Endometrium (tissue), 2 donors: ENCODE measurements around the gene BEND3.
"Not testable (repeated sequence)": the region's sequence is repeated elsewhere in the genome, so short reads cannot be mapped to it uniquely, and the experiment has no call there.

ENCODE experiments used
- FAIRE-seq: peaks from 2 replicates; lab custom pipeline; 2012; peaks lifted over from hg19 to GRCh38; lab: Jason Lieb, UNC
- donor health status: control.
- donor health status: control.

The BEND3 gene

DNA sequence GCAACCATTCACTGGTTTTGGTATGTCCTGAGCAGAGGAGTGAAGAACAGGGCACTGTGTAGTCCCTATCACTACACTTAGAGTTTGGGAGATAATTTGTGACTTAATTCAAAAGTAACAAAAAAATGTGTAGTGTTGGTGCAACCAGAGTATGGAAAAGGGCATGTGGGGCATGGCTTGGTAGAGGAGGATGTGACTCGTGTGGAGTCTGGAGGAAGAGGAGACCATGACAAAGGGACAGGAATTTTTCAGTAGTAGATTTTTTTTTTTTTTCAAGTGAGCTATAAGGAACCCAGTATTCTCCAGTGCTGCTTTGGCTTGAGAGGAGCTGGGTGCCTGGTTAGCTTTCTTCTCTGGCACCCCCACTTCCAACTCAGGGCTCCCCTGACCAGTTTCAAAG is 82.2 kb downstream of the BEND3 start:
- FAIRE-seq, result no peak

DNA sequence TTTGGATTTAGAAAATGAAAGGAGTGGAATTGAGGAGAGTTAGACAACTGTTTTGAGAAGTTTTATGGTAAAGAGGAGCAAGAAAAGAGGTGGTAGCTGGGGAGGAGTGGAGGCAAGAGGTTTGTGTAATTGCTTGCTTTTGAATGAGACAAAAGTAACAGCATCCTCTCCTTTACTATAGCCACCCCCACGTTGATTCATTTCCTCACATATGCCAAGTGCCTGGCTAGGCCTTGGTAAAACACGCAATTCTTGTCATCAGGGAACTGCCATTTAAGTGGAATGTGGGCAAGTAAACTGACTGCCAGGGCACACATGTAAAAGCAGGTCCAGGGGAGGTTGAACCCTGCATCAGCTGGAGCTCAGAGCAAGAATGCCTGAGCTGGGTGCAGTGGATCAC is 83.3 kb downstream of the BEND3 start:
- no peak for FAIRE-seq

DNA sequence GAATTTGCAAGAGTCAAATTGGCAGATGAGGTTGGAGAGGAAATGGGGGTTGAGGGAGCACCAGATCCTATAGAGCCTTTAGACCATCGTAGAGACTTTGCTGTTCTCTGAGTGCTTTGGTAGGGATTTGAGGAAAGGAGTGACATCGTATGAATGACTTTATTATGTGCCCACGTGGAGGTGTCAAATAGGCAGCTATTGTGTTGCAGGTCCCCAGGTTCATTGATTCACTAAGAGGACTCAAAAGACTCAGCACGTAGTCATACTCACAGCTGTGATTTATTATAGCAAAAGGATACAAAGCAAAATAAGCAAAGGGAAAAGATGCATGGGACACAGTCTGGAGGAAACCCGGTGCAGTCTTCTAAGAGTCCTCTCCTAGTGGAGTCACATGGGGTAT is 85.2 kb downstream of the BEND3 start:
- no peak for FAIRE-seq

DNA sequence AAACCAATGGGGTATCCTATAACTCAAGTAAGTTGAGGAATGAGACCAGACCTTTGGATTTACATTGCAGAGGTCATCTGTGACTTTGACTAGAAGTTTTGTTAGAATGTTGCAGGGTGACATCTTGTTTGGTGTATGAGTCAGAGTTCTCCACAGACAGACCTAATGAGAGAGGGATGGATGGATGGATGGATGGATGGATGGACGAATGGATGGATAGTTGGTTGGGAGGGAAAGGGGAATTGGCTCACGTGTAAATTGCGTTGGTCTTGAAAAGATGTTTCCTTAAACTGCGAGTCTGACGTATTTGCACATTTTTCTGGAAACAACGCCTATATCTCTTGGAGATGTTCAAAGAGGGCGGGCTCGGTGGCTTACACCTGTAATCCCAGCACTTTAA is 88.3 kb downstream of the BEND3 start:
- no peak for FAIRE-seq

DNA sequence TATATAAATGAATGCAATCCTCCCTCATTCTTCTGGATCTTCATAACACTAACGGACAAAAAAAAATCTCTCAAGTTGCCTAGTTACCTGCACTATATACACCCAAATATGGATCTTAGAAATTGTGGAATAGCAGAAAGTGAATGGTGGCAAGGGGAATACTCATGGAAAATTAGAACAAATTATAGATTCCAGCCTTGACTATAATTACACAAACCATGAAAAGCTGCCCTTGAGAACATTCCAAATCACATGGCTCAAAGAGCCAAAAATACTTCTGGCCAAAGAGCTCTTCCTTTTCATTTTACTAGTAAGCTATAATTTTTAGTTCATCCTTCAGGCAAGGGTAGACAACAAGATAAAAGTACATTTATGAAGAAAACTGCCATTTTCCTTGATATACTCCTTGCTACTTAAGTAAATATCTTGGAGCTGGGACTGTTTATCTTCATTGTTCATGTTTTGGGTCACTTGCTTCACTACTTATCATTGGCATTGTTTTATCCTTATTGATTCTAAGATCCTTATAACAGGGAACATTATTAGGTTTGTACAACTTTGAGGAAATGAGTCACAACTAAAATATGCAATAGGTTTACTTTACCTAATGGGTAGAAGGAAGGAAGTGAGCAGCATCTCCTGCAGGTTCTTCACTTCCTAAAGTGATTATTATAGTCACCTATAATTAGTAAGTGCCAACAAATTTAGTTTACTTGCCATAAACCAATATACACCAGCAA is 93.7 kb downstream of the BEND3 start:
- no peak for FAIRE-seq

DNA sequence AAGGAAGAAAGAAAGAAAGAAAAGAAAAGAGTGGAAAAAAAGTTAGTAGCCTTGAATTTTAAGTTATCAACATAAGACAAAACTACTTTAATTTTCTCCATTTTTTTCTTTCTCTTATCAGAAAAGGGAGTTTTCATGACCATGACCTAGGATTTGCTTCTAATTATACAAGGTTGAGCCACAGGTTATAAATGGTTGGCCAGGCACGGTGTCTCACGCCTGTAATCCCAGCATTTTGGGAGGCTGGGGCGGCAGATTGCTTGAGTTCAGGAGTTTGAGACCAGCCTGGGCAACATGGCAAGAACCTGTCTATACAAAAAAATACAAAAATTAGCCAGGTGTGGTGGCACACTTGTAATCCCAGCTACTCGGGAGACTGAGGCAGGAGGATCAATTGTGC is 95.1 kb downstream of the BEND3 start:
- no peak for FAIRE-seq

DNA sequence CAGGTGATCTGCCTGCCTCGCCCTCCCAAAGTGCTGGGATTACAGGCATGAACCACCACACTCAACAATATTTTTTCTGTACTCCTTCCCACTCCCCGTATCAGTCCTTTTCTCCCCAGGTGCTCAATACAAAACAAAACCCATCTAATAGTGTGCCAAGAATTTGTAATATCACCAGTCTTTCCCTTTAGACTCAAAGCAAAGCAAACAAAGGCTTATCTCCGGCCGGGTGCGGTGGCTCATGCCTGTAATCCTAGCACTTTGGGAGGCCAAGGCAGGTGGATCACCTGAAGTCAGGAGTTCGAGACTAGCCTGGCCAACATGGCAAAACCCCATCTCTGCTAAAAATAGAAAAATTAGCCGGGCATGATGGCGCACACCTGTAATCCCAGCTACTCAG is 95.7 kb downstream of the BEND3 start:
- FAIRE-seq, result not testable (repeated sequence)

DNA sequence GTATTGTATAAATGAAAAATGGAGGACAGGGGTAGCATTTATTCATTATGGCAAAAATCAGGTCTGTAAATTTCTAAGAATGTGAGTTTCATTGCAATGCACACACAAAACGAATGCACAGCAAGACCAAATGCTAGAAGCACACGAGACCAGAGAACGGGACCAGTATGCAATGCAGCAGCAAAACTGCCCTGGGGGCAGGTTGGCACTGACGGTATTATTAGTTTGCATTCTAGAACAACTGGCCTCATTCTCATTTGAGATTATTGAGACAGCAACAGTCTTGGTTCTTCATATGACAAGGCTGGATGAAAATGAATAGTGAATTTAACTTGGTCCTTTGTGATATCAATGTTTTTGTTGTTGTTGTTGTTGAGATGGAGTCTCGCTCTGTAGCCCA is 96.3 kb downstream of the BEND3 start:
- no peak for FAIRE-seq
